ENCODE measurements around the gene ABCA2.
"Not testable (repeated sequence)": the region's sequence is repeated elsewhere in the genome, so short reads cannot be mapped to it uniquely, and the experiment has no call there.

Gene ABCA2

DNA sequence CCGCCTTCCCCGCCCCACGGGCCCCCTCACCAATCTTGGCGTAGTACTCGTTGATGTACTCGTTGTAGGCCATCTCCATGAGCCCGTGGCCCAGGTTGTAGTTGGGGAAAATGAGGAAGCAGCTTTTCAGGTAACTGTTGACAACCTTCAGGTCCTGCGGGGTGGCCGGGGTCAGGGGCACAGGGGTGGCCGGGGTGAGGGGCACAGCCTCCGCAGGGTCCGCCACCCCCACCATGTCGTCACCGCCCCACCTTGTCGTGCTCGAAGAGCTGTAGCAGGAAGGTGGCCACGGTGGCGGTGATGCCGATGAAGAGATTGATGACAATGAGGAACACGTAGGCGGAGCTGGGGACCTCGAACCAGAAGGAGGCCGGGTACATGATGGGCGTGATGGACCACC, 16.9 kb downstream of the ABCA2 start:
- Histone ChIP-seq H3K27me3 (ENCODE audit: control insufficient read depth, insufficient read depth, low read length) (no peaks in the 10 kb centered on the region; the same call in 1 of the 2 replicates), H3K4me1 (ENCODE audit: control insufficient read depth, insufficient read depth, low read length) (no peaks in the 10 kb centered on the region), H3K27ac (ENCODE audit: low read depth, low read length) (no peak overlapping the region), H3K9ac (ENCODE audit: low read length) (no peak overlapping the region), H3K4me3 (ENCODE audit: low read depth, low read length) (no peak overlapping the region), H3K36me3 (ENCODE audit: control insufficient read depth, insufficient read depth, low read length) (peaks cover 2% of the 10 kb centered on the region; the same call in 1 of the 2 replicates), H3K9me3 (ENCODE audit: control insufficient read depth, insufficient read depth, low read depth, low read length) (no peaks in the 10 kb centered on the region)

DNA sequence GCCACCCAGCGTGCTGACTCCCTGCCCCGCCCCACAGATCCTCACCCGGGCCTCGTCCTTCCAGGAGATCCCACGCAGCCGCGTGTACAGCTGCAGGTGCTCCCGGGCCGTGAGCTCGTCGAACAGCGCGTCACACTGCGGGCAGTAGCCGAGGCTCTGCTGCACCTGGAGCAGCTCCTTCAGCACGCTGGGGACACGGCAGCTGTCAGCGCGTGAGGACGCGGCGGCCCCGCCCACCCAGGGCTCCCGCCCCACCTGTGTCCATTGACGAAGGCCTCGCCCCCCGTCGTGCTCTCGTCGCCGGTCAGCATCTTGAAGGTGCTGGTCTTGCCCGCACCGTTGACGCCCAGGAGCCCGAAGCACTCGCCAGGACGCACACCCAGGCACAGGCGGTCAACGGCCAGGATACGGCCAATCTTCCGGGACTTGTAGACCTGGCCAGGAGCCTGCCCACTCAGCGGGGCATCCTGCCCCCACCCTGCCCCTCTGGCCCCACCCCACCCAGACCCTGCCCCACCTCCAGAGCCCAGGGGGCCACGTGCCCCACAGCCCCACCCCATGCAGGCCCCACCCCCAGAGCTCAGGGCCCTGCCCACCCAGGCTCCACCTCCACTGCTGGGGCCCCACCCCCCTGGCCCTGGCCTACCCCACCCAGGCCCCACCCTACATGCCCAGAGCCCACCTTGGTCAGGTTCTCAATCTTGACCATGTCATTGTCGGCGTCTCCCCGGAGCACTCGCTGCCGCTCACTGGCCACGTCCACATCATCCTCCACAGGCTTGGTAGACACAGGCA, 17.9 kb downstream of the ABCA2 start:
- Histone ChIP-seq H3K4me3 (ENCODE audit: low read depth, low read length) (no peak overlapping the region), H3K27me3 (ENCODE audit: control insufficient read depth, insufficient read depth, low read length) (no peaks in the 10 kb centered on the region; the same call in 1 of the 2 replicates), H3K9me3 (ENCODE audit: control insufficient read depth, insufficient read depth, low read depth, low read length) (peaks cover 2% of the 10 kb centered on the region; the same call in 1 of the 2 replicates), H3K36me3 (ENCODE audit: control insufficient read depth, insufficient read depth, low read length) (peaks cover 2% of the 10 kb centered on the region; the same call in 1 of the 2 replicates), H3K27ac (ENCODE audit: low read depth, low read length) (no peak overlapping the region), H3K4me1 (ENCODE audit: control insufficient read depth, insufficient read depth, low read length) (no peaks in the 10 kb centered on the region), H3K9ac (ENCODE audit: low read length) (no peak overlapping the region)

DNA sequence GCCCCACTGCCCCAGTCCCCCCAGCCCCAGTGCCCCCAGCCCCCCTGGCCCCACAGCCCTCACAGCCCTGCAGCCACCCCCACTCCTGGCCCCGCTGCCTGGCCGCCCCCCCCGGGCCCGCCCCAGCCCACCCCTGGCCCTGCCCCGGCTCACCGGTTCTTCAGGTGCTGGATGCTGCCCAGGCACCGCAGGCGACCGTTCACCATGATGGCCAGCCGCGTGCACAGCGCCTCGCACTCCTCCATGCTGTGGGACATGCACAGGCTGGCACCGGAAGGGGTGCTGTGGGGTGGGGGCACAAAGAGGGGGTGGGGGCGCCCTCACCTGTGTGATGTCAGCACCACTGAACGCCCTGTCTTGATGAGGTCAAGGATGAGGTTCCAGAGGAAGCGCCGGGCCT, 18.8 kb downstream of the ABCA2 start:
- no peak overlapping the region for H3K27ac ChIP-seq (ENCODE audit: low read depth, low read length)
- peaks cover 2% of the 10 kb centered on the region; the same call in 1 of the 2 replicates for H3K36me3 ChIP-seq (ENCODE audit: control insufficient read depth, insufficient read depth, low read length)
- peaks cover 4% of the 10 kb centered on the region; the same call in 1 of the 2 replicates for H3K9me3 ChIP-seq (ENCODE audit: control insufficient read depth, insufficient read depth, low read depth, low read length)
- H3K4me3 ChIP-seq (ENCODE audit: low read depth, low read length), result no peak overlapping the region
- no peaks in the 10 kb centered on the region for H3K4me1 ChIP-seq (ENCODE audit: control insufficient read depth, insufficient read depth, low read length)
- no peak overlapping the region for H3K9ac ChIP-seq (ENCODE audit: low read length)
- H3K27me3 ChIP-seq (ENCODE audit: control insufficient read depth, insufficient read depth, low read length), result no peaks in the 10 kb centered on the region; the same call in 1 of the 2 replicates

DNA sequence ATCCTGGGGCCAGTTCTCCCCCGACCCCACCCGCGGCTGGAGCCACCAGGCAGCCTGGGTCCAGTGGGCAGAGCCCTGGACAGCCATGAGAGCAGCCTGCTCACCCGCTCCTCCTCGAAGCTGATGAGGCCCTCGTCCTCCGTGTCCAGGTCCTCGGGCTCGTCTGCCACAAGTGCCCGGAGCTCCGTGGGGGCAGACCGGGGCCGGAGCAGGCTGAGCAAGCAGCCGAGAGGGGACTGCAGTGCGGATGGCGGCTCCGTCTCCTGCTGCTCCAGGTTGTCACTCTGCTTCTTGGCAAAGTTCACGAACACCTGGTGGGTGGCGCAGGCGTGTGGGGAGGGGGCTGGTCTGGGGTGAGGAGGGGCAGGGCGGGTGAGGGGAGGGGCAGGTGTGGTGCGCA, 19.7 kb downstream of the ABCA2 start:
- Histone ChIP-seq H3K36me3 (ENCODE audit: control insufficient read depth, insufficient read depth, low read length) (peaks cover 2% of the 10 kb centered on the region; the same call in 1 of the 2 replicates), H3K9ac (ENCODE audit: low read length) (no peak overlapping the region), H3K4me1 (ENCODE audit: control insufficient read depth, insufficient read depth, low read length) (no peaks in the 10 kb centered on the region), H3K27ac (ENCODE audit: low read depth, low read length) (no peak overlapping the region), H3K27me3 (ENCODE audit: control insufficient read depth, insufficient read depth, low read length) (no peaks in the 10 kb centered on the region; the same call in 1 of the 2 replicates), H3K4me3 (ENCODE audit: low read depth, low read length) (no peak overlapping the region), H3K9me3 (ENCODE audit: control insufficient read depth, insufficient read depth, low read depth, low read length) (peaks cover 4% of the 10 kb centered on the region; the same call in 1 of the 2 replicates)

DNA sequence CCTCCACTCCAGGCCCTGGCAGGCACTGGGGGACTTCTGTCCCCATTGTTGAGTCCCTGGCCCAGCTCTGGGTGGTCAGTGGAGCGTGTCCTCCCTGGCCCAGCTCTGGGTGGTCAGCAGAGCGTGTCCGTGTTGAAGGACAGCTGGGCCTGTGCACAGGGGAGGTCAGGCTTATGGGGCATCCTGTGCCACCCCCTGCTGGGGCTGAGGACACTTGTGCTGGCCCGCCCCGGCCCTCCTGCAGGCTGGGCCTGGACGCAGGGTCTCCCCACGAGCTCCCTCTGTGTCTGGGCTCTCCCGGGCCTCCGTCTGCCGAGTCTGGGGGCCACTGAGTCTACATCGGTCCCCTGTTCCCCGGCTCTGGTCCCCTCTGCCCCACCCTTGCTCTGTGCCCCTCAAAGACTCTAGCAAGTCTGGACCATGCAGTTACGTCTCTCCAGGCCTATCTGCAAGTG, 20.2 kb downstream of the ABCA2 start:
- Histone ChIP-seq H3K4me3 (ENCODE audit: low read depth, low read length) (no peak overlapping the region), H3K27me3 (ENCODE audit: control insufficient read depth, insufficient read depth, low read length) (no peaks in the 10 kb centered on the region; the same call in 1 of the 2 replicates), H3K4me1 (ENCODE audit: control insufficient read depth, insufficient read depth, low read length) (no peaks in the 10 kb centered on the region), H3K9me3 (ENCODE audit: control insufficient read depth, insufficient read depth, low read depth, low read length) (peaks cover 4% of the 10 kb centered on the region; the same call in 1 of the 2 replicates), H3K36me3 (ENCODE audit: control insufficient read depth, insufficient read depth, low read length) (peaks cover 2% of the 10 kb centered on the region; the same call in 1 of the 2 replicates), H3K27ac (ENCODE audit: low read depth, low read length) (no peak overlapping the region), H3K9ac (ENCODE audit: low read length) (no peak overlapping the region)

DNA sequence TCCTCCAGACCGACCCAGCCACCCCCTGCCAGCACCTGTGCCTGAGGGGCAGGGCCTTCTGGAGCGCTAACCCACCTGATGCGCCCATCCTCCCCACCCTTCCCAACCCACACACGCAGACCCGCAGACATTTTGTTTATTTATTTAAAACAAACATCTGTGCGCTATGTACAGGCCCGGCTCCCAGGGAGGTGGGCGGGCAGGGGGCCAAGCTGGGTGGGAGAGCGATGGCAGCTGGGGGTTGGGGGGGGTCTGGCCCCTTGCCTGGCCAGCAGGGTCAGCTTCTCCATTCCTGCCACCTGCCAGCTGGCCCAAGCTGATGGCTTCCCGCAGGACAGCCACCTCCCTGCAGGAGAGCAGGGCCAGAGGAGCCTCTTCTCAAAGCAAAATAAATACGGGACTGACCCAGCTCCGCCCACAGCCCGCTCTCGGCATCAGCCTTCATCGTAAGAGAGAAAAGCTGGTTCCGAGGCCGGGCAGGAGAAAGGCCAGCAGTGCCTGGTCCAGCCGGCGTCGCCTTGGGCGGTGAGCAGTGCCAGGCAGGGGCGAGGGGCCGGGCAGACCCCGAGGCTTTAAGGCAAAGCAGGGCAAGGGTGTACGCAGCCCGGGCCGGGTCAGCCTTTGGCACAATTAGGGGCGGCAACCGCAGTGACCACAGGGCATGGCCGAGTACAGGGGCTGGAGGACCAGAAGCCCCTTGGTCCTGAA, 20.8 kb downstream of the ABCA2 start:
- peaks cover 4% of the 10 kb centered on the region; the same call in 1 of the 2 replicates for H3K9me3 ChIP-seq (ENCODE audit: control insufficient read depth, insufficient read depth, low read depth, low read length)
- no peaks in the 10 kb centered on the region for H3K27me3 ChIP-seq (ENCODE audit: control insufficient read depth, insufficient read depth, low read length)
- no peaks in the 10 kb centered on the region for H3K4me1 ChIP-seq (ENCODE audit: control insufficient read depth, insufficient read depth, low read length)
- no peak overlapping the region for H3K27ac ChIP-seq (ENCODE audit: low read depth, low read length)
- H3K4me3 ChIP-seq (ENCODE audit: low read depth, low read length), result no peak overlapping the region
- peaks cover 2% of the 10 kb centered on the region; the same call in 1 of the 2 replicates for H3K36me3 ChIP-seq (ENCODE audit: control insufficient read depth, insufficient read depth, low read length)
- no peak overlapping the region for H3K9ac ChIP-seq (ENCODE audit: low read length)

DNA sequence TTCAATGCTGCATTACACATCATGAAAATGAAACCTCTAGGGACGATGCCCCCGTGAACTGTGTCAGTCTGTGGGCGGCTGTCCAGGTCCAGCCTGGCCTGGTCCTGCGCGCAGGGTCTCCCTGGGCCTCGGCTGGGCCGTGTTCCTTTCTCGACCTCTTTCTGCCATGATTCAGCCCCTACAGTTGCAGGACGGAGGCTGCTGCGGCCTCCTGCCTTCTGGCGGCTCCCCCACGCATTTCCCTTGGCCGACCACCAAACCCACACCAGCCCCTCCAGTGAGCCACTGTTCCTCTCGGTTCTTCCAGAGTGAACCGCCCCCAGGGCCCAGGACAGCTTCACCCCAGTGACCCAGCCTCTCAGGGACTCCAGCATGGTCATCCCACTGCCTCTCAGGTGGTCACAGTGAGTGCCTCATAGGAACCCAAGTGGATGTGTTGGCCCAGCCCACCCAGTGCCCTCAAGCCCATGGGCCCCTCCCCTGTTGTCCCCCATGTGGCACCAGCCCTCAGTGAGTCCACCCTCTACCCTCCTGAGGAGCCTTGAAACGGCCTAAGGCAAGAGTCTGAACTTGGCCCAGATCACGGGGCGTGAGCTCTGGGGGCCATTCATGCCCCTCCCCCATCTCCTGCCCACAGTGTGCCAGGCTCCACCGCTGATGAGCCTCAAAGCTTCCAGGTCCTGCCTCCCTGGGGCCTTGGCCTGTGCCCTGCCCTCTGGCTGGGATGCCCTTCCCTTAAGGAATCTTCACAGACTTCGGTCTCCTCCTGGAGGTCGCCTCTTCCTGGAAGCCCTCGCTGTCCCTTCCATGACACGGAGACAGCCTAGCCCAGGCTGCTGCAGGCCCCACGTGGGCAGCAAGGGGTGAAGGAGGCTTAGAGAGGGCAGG, 21.7 kb downstream of the ABCA2 start:
- H3K36me3 ChIP-seq (ENCODE audit: control insufficient read depth, insufficient read depth, low read length), result no peaks in the 10 kb centered on the region
- no peaks in the 10 kb centered on the region for H3K27me3 ChIP-seq (ENCODE audit: control insufficient read depth, insufficient read depth, low read length)
- H3K9ac ChIP-seq (ENCODE audit: low read length), result no peak overlapping the region
- peaks cover 4% of the 10 kb centered on the region; the same call in 1 of the 2 replicates for H3K9me3 ChIP-seq (ENCODE audit: control insufficient read depth, insufficient read depth, low read depth, low read length)
- no peak overlapping the region for H3K4me3 ChIP-seq (ENCODE audit: low read depth, low read length)
- no peak overlapping the region for H3K27ac ChIP-seq (ENCODE audit: low read depth, low read length)
- no peaks in the 10 kb centered on the region for H3K4me1 ChIP-seq (ENCODE audit: control insufficient read depth, insufficient read depth, low read length)

DNA sequence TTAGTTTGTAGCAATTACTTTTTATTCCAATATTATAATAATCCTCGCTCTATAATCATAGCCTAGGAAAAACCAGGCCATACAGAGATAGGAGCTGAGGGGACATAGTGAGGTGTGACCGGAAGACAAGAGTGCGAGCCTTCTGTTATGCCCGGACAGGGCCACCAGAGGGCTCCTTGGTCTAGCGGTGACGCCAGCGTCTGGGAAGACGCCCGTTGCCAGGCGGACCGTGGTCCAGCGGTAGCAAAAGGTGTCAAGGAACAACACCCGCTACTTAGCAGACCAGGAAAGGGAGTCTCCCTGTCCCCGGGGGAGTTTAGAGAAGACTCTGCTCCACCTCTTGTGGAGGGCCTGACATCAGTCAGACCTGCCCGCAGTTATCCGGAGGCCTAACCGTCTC, 23.8 kb downstream of the ABCA2 start:
- H3K36me3 ChIP-seq (ENCODE audit: control insufficient read depth, insufficient read depth, low read length); H3K4me3 ChIP-seq (ENCODE audit: low read depth, low read length); H3K27me3 ChIP-seq (ENCODE audit: control insufficient read depth, insufficient read depth, low read length); H3K9me3 ChIP-seq (ENCODE audit: control insufficient read depth, insufficient read depth, low read depth, low read length); H3K4me1 ChIP-seq (ENCODE audit: control insufficient read depth, insufficient read depth, low read length); H3K9ac ChIP-seq (ENCODE audit: low read length); H3K27ac ChIP-seq (ENCODE audit: low read depth, low read length): not testable (repeated sequence)

DNA sequence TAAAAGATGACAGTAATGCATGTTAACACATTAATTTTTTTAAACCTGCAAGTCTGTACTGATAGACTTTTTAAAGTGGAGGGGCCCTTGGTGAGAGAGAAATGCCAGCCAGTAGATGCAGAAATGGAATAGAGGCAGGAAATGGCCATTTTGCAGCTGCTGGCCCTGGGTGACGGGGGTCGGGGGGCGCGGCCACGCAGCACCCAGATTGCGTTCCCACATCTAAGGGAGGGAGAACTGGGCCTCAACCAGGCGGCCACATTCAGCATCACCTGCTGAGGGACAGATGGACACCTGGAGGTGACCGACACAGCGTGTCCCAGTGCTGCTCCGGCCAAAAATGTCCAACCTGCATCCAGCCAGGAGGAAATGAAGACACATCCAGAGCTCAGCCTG, 25.4 kb downstream of the ABCA2 start:
- Histone ChIP-seq H3K27ac (ENCODE audit: low read depth, low read length) (no peak overlapping the region), H3K9me3 (ENCODE audit: control insufficient read depth, insufficient read depth, low read depth, low read length) (peaks cover 4% of the 10 kb centered on the region; the same call in 1 of the 2 replicates), H3K27me3 (ENCODE audit: control insufficient read depth, insufficient read depth, low read length) (no peaks in the 10 kb centered on the region), H3K36me3 (ENCODE audit: control insufficient read depth, insufficient read depth, low read length) (no peaks in the 10 kb centered on the region), H3K4me3 (ENCODE audit: low read depth, low read length) (no peak overlapping the region), H3K9ac (ENCODE audit: low read length) (no peak overlapping the region), H3K4me1 (ENCODE audit: control insufficient read depth, insufficient read depth, low read length) (no peaks in the 10 kb centered on the region)

DNA sequence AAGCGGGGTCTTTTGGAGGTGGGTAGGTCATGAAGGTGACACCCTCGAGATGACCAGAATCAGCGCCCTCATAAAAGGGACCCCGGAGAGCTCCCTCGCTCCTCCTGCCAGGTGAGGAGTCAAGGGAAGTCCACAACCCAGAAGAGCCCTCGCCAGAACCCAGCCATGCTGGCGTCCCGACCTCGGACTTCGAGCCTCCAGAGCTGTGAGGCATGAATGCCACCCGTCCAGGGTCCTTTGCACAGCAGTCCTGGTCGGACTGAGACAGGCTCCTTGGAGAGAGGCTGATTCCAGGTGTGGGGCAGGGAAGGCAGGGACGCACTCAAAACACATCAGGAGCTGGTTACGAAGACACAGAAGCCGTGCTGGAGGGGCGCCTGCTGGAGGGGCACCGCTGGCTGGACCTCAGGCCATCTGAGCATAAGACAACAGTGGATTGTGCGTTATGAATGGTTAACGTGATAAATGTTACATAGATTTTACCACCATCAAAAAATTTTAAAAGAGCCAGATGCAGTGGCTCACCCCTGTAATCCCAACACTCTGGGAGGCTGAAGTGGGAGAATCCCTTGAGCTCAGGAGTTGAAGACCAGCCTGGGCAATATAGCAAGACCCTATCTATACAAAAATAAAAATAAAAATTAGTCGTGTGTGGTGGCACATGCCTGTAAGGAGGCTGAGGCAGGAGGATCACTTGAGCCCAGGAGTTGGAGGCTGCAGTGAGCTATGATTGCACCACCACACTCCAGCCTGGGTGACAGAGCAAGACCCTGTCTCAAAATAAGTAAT, 26.0 kb downstream of the ABCA2 start:
- peaks cover 4% of the 10 kb centered on the region; the same call in 1 of the 2 replicates for H3K9me3 ChIP-seq (ENCODE audit: control insufficient read depth, insufficient read depth, low read depth, low read length)
- H3K4me1 ChIP-seq (ENCODE audit: control insufficient read depth, insufficient read depth, low read length), result peaks cover 4% of the 10 kb centered on the region; the same call in 1 of the 2 replicates
- no peak overlapping the region for H3K4me3 ChIP-seq (ENCODE audit: low read depth, low read length)
- no peak overlapping the region for H3K27ac ChIP-seq (ENCODE audit: low read depth, low read length)
- no peak overlapping the region for H3K9ac ChIP-seq (ENCODE audit: low read length)
- no peaks in the 10 kb centered on the region for H3K27me3 ChIP-seq (ENCODE audit: control insufficient read depth, insufficient read depth, low read length)
- H3K36me3 ChIP-seq (ENCODE audit: control insufficient read depth, insufficient read depth, low read length), result no peaks in the 10 kb centered on the region

Data from HUES6 (cell line).